HG03108 (cell line): ENCODE data around the gene SNAI3.
A peak's percentile ranks its signal among the peaks of the same experiment; 100 is the strongest.

ENCODE experiments used
- ATAC-seq: cut with Tn5 transposase; IDR thresholded peaks from one replicate; pipeline ENCODE4 v1.9.1; 2021; ENCODE audit warnings: moderate library complexity; ENCODE audit not compliant: unreplicated experiment

Gene SNAI3

GRCh38 chr16:88686439-88687253, at the start of gene SNAI3:
Gene SNAI3, minus strand, starts transcription at chr16:88686507. Its CDS starts 101 bp downstream, at chr16:88686406.
- peak; percentile 47 for ATAC-seq

- ATAC-seq = no peak
These were observed 49.8 kb upstream of the SNAI3 start for GRCh38 chr16:88736088-88736487.

GRCh38 chr16:88735616-88736015, 49.3 kb upstream of the SNAI3 start:
- no peak for ATAC-seq

GRCh38 chr16:88735121-88735520, 48.8 kb upstream of the SNAI3 start:
- no peak for ATAC-seq

- ATAC-seq = no peak
These were observed 48.0 kb upstream of the SNAI3 start for GRCh38 chr16:88734361-88734728.

GRCh38 chr16:88733630-88734360, 47.5 kb upstream of the SNAI3 start:
- ATAC-seq = no peak

- ATAC-seq = no peak
These were observed 46.6 kb upstream of the SNAI3 start for GRCh38 chr16:88732961-88733294.

- no peak for ATAC-seq
These were observed 46.1 kb upstream of the SNAI3 start for GRCh38 chr16:88732172-88732960.

- no peak for ATAC-seq
These were observed 45.4 kb upstream of the SNAI3 start for GRCh38 chr16:88731699-88732098.

GRCh38 chr16:88730632-88731607, 44.6 kb upstream of the SNAI3 start:
- ATAC-seq = no peak

GRCh38 chr16:88727871-88728270, 41.6 kb upstream of the SNAI3 start:
- ATAC-seq = no peak

GRCh38 chr16:88726981-88727380, 40.7 kb upstream of the SNAI3 start:
- no peak for ATAC-seq

GRCh38 chr16:88726408-88726749, 40.1 kb upstream of the SNAI3 start:
- no peak for ATAC-seq

GRCh38 chr16:88725609-88726407, 39.5 kb upstream of the SNAI3 start:
- ATAC-seq = no peak

GRCh38 chr16:88724855-88725555, 38.7 kb upstream of the SNAI3 start:
- ATAC-seq = no peak

- no peak for ATAC-seq
These were observed 37.6 kb upstream of the SNAI3 start for GRCh38 chr16:88723911-88724310.

GRCh38 chr16:88723507-88723887, 37.2 kb upstream of the SNAI3 start:
- no peak for ATAC-seq

- ATAC-seq = no peak
These were observed 36.6 kb upstream of the SNAI3 start for GRCh38 chr16:88722784-88723506.
